ENCODE measurements around the gene FNDC10.

The FNDC10 gene

DNA sequence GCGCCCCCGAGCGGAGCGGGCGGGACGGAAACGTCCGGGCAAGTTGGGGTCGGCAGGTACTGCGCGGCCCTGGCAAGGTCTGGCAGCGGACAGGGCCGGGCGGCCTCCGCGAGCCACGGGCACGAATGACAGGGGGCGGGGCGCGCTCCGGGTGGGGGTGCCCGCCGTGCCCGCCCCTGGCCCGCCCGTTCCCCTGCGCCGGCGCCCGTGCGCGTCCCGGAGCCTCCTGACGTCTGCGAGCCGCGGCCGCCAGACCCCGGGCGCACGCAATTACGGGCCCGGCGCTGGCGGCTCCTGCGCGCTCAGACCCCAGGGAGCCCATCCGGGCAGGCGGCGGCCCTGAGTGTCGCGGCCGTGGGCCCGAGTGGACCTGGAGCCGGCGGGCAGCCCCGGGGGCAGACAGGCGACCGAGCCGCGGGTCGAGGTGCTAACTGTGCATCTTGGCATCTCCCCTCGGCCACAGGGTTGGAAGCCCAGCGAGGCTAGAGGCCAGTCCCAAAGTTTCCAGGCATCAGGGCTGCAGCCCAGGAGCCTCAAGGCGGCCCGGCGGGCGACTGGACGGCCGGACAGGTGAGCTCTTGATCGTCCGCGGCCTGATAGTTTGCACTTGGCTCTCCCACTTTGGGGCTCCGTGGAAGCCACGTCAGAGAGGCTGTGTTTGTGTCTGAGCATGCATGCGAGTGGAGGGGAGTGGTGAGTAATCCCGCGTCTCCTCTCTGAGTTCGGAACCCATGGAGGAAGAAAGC is 16.3 kb upstream of the FNDC10 start:
- no peak for DNase-seq (ENCODE audit: low read depth in 2 of 2)

DNA sequence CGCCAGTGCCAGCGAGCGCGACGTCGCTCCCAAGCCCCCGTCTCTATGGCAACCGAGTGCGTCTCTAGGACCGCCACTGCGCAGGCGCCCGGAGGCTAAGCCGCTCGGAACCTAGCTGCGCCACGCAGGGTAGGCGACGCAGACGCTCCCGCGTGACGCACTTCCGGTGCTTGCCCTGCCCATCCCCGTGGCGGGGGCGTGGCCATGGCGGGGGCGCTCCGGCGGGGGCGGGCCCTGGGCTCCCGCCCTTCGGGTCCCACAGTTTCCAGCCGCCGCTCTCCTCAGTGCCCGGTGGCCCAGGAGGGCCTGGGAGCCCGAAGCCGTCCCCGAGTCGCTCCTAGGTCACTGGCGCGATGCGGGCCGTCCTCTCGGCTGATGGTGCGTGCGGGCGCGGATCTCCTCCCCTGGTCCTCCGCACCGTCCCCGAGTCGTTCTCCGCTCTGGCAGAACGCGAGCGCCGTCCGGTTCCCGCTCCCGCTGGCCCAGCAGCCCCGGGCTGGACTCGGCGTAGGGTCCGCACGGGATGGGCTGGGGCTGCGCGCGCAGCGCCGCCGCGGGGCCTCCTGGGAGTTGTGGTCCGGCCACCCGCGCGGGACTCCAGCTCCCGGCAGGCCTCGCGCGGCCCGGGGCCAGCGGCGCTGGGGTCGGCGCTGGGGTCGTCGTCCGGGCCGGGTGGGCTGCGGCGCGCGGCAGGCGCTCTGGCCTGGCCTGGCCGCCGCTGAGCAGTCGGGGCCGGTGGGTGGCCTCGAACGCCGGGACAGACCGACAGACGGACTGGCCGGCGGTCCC is 15.5 kb upstream of the FNDC10 start, which contains the start of gene MIB2:
Gene MIB2 (plus strand): TSS at position 245 of the 789 bp plus-strand sequence. CDS start 7,953 bp downstream, outside the sequence.
- DNase-seq (ENCODE audit: low read depth in 2 of 2): peak; percentile 94 to 98

DNA sequence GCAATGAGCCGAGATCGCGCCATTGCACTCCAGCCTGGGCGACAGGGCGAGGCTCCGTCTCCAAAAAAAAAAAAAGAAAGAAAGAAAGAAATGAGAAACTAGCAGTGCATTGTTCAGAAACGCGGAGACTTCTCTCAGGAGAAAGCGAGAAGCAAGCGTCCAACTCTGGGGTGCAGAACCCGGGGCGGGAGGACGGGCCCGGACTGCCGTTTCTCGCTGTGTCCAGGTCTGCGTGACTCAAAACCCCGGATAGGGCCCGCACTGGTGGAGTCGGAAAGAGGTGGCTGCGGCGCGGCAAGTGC is 15.0 kb upstream of the FNDC10 start:
- DNase-seq (ENCODE audit: low read depth in 2 of 2): no peak

DNA sequence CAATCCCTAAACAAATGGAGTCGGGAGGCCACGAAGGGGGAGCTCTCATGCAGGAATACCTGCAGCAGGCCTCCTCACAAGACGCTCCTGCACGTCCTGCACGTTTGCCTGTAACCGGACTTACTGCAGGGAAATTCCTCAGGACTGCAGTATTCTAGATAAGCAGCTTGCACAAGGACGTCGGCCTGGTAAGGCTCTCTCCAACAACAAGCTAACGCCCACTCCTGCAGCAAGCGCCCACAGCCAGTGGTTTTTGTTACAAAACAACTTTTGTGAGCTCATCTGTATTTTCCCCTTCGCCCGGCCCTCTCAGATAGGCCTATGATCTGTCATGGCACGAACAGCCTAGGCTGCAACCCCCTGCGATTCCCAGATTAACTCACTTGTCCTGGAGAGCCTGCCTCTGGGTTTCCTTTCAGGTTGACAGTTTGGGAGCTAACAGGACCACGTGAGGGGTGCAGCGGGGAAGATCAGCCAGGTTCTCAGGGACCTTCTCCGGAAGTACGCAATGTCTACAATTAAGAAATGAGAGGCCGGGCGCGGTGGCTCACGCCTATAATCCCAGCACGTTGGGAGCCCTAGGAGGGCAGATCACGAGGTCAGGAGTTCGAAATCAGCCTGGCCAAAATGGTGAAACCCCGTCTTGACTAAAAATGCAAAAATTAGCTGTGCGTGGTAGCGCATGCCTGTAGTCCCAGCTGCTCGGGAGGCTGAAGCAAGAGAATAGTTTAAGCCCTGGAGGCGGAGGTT is 14.4 kb upstream of the FNDC10 start:
- peak; percentile 37 to 42 for DNase-seq (ENCODE audit: low read depth in 2 of 2)

DNA sequence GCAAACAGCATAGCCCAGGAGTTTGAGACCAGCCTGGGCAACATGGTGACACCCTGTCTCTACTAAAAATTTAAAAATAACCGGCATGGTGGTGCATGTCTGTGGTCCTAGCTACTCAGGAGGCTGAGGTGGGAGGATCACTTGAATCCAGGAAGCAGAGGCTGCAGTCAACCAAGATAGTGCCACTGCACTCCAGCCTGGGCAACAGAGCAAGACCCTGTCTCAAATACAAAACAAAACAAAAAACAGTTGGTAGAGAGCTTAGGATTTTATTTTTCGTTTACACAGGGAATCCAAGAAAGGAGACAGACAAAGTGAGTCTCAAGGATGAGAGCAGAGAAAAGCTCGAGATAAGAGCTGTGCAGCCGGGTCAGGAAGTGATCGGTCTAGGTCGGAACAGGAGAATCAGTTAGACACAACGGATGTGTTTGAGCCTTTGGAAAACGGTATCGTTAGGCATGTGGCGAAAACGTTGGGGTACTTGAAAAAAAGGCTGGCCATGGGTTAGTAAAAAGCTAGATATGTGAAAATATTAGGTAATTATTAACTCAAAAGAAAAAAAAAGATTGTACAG is 13.7 kb upstream of the FNDC10 start:
- no peak for DNase-seq (ENCODE audit: low read depth in 2 of 2)

DNA sequence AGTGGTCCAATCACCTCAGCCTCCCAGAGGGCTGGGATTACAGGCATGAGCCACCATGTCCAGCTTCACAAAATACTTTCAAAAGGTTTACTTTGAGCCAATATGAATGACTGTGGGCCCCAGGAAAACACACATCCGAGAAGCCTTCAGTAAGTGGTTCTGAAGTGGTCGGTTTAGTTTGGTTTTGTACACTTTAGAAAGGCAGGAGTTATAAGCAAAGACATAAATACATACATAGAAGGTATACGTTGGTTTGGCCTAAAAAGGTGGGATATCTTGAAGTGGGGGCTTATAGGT is 12.1 kb upstream of the FNDC10 start:
- DNase-seq (ENCODE audit: low read depth in 2 of 2): no peak

DNA sequence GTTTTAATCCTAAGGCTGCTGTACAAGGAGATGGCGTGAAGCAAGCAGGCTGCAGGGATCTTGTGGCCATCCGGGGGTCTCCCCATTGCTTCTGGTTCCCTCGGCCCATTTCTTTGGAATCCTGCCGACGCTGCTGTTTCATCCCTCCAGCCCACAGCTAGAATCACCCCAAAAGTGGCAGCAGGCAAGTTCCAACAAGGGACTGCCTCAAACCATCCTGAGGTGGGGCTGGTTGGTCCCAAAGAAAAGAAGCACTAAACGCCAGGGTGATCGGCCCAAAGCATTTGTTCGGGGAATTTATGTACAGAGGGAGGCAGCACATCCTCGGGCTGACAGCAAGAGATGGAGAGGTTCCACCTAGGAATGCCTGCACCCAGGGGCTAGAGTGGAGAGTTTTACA is 10.9 kb upstream of the FNDC10 start:
- DNase-seq (ENCODE audit: low read depth in 2 of 2): no peak

DNA sequence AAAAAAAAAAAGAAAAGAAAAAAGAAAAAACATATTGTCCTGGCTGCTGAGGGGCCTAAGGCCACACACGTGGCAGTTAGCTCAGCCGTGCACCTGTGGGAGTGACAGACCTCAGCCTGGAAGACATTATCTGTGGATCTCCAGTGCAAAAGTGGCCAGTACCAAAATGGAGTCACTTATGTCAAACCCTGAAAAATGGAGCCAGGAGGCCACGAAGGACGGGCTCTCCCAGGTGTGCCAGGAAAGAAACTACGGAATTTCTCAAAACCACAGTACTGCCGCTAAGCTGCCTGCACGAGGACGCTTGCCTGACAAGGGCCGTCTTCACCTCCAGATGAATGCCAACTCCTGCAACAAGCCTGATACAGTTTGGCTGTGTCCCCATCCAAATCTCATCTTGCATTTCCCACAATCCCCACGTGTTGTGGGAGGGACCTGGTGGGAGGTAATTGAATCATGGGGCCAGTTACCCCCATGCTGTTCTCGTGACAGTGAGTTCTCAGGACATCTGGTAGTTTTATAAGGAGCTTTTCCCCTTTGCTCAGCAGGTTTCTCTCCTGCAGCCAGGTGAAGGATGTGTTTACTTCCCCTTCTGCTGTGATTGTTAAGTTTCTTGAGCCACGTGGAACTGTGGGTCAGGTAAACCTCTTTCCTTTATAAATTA is 10.0 kb upstream of the FNDC10 start:
- no peak for DNase-seq (ENCODE audit: low read depth in 2 of 2)

DNA sequence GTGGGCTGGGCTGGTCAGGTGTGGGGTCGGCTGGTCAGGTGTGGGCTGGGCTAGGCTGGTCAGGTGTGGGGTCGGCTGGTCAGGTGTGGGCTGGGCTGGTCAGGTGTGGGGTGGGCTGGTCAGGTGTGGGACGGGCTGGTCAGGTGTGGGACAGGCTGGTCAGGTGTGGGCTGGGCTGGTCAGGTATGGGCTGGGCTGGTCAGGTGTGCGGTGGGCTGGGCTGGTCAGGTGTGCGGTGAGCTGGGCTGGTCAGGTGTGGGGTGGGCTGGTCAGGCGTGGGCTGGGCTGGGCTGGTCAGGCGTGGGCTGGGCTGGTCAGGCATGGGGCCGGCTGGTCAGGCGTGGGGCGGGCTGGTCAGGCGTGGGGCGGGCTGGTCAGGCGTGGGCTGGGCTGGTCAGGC is 6.3 kb upstream of the FNDC10 start:
- DNase-seq (ENCODE audit: low read depth in 2 of 2): no peak

DNA sequence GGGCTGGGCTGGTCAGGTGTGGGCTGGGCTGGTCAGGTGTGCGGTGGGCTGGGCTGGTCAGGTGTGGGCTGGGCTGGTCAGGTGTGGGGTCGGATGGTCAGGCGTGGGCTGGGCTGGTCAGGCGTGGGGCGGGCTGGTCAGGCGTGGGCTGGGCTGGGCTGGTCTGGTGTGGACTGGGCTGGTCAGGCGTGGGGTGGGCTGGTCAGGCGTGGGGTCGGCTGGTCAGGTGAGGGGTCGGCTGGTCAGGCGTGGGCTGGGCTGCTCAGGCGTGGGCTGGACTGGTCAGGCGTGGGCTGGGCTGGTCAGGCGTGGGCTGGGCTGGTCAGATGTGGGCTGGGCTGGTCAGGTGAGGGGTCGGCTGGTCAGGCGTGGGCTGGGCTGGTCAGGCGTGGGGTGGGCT is 5.8 kb upstream of the FNDC10 start:
- DNase-seq (ENCODE audit: low read depth in 2 of 2): no peak

DNA sequence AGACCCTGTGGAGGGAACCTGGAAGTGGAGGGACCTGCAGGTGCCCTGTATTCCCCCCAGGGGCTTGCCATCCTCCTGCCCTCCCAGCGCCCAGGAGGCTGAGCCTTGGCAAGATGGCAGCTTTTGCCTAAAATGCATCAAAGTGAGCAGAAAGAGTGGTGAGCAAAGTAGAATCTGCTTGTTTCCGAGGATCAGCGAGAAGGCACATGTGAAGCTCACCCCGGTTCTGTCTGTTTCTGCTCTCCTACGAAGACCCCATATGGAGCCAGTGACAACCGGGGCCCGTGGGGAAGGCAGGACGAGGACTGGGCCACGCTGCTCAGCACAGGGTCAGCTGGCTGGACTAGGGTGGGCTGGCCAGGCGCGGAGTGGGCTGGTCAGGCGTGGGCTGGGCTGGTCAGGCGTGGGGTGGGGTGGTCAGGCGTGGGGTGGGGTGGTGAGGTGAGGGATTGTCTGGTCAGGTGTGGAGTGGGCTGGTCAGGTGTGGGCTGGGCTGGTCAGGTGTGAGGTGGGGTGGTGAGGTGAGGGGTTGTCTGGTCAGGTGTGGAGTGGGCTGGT is 5.2 kb upstream of the FNDC10 start:
- no peak for DNase-seq (ENCODE audit: low read depth in 2 of 2)

DNA sequence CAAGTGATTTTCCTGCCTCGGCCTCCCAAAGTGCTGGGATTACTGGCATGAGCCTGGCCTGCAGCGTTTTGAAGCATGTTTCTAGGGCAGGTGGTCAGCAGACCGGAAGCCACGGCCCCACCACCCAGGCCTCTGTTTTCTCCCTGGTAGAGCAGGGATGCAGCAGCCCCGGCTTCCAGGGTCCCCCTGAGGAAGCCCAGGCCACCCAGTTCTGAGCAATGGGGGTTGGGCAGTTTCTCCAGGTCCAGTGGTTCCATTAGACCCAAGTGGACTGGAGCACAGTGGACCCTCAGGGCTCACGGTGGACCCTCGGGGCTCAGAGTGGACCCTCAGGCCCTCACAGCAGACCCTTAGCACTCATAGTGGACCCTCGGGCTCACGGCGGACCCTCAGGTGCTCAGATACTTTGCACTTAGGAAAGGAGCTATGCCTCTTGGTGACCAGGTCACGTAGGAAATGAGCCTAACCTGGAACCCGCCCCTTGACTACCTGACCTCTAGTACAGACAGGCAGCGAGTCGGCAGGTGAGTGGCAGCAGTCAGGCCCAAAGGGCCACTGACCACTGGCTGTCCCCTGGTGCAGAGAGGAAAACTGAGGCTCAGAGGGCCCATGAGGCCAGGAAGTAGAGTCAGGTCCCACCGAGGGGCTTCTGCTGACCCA is 4.6 kb upstream of the FNDC10 start:
- DNase-seq (ENCODE audit: low read depth in 2 of 2): no peak

DNA sequence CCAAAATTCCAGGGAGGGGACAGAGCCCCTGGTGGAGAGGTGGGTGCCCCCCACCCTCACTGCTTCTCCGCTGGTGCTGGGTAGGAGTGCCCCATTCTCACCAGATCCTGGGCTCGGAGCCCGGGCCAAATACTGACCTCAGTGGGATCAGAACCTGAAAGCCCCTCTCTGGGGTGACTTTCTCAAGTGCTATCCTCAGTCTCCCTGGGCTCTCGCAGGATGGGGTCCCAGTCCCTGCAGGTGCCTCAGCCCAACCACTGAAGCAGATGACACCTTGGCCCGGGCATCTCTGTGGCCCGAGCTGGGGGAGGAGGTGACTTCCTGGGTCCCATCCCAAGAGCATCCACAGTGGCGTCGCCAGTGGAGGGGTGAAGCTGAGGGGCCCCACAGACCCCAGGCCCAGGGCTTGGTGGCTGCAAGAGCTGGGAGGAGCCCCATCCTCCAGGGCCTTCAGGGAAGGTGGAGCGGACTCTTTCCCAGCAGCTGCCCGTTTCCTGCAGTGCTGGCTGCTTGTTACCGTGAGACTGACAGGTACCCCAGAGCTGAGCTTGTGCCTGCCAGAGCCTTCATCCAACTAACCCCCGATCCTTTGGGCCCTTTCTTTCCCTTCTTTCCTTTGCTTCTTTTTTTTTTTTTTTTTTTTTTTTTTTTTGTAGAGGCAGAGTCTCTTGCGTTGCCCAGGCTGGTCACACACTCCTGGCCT is 3.9 kb upstream of the FNDC10 start:
- DNase-seq (ENCODE audit: low read depth in 2 of 2): no peak

DNA sequence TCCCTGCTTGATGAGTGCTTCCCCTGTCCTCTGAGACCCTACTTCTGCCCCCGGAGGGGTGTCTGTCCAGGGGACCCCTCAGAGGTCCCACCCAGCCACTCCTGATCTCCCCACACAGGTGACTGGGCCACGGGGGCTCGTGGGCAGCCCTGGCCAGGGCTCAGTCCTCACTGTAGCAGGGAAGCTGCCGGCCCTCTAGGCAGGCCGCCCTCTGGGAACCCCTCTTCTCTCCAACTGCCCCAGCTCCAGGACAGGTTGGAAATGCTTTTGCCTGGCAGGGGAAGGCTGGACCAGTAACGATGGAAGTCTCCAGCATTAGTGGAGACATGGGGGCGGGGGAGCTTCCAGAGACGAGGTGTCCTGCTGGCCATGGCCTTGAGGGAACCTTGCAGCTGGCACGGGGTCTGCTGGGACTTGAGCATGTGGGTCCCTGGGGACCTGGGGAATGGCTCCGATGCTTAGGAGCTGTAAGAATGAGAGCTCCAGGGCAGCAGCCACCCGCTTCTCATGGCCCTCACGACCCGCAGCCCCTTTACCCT is 3.1 kb upstream of the FNDC10 start:
- DNase-seq (ENCODE audit: low read depth in 2 of 2): no peak

DNA sequence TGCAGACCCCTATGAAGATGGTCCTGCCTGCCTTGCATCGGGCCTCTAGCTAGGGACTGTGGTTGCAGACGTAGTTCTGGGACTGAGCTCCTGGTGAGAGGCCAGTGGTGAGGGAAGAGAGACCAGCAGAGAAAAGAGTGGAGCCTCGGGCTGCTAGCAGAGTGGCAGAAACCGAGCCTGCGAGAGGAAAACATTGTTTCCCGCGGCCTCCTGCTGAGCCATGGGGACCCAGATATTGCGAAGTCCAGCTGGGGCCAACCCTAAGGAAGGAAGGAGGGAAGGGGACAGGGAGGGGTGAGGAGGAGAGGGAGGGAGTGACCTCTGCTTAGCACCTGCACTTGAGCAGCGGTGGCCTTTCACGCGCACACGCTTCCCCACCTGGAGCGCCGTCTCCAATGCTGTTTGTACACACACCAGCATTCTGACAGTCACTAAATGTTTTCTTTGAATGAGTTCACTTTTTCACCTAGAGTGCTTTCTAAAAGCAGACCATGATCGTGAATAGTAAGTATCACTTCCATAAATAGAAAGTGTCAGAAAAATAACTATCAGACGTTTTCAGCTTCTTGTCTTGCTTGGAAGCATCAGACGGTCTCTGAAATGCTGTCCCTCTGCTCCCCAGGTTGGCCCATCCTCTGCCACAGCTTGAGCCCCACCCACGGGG is 2.5 kb upstream of the FNDC10 start:
- DNase-seq (ENCODE audit: low read depth in 2 of 2): no peak

DNA sequence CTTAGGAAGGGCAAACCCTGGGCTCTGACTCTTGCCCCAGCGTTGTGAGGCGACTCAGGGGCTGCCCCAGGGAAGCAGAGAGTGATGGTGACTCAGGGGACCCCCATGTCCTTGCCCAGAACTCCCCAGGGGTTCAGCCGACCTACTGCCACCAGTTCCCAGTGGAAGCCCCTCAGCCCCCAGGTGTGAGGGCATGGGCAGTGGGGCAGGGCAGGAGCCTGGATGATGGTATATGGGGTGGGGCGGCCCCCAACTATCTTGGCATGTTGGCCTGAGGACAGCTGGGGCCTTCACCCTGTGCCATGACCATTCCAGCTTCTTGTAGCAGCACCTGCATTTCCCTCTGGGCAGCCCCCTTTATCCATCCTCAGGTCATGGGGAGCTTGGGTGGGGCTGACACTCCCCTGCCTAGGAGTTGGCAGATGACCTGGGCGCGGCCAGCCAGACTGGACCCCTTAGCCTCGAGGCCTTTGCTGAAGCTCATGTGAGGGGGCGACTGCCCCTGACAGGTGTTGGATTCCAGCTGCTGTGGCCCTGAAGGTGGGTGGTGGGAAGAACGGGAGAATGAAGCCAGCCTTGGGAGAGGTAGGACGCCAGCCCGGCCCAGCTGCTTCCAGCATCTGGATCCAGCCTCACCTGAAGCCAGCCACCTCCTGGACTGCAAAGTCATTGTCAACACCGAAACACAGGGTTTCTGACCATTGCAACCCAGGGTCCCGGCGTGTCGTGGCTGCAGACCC is 1.8 kb upstream of the FNDC10 start:
- DNase-seq (ENCODE audit: low read depth in 2 of 2): no peak

DNA sequence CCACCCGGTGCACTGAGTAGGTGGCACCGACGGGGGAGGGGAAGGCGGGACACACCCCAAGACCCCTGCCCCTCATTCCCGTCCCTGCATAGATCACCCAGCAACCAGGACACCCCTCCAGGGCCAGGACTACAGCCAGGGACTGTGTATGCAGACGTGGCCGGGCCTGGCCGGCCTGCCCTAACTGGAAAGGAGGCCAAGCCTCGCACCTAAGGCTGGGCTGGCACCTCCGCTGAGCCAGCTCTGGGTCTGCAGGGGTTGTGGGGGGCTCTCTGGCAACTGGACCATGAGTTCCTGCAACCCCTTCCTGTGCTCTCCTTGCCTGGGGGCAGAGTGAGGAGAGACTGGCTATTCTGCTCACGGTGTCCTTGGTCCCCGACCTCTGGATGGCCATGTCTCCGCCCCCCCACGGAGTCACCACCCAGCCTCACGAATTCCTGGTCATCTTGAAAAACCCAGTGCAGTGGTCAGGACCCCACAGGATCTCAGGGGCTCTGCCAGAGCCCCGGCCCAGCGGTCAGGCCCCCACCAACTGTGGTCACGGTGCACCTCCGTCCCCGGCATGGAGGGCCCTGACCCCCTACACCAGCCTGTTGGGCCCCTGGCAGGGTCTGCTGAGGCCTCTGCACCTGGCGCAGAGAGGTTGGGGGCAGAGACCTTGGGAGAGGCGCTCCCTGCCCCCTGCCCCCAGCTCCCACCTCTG is 1.1 kb upstream of the FNDC10 start:
- no peak for DNase-seq (ENCODE audit: low read depth in 2 of 2)

Measured in stimulated activated CD8-positive, alpha-beta memory T cell treated with anti-CD3 and anti-CD28 coated beads, Interleukin-2, amount 100 ng/mL, for 48 hours (primary cell).